ENCODE measurements around the gene ZNF784. TPM values are rescaled to one million over a fixed set of nuclear protein-coding genes. Genes with fewer than 3 reads are reported as not detected.

ZNF784 gene
- polyA plus RNA-seq, 2 of the 4 experiments (the other 2 are of a cell fraction), result 3.5 to 6.6 TPM

DNA sequence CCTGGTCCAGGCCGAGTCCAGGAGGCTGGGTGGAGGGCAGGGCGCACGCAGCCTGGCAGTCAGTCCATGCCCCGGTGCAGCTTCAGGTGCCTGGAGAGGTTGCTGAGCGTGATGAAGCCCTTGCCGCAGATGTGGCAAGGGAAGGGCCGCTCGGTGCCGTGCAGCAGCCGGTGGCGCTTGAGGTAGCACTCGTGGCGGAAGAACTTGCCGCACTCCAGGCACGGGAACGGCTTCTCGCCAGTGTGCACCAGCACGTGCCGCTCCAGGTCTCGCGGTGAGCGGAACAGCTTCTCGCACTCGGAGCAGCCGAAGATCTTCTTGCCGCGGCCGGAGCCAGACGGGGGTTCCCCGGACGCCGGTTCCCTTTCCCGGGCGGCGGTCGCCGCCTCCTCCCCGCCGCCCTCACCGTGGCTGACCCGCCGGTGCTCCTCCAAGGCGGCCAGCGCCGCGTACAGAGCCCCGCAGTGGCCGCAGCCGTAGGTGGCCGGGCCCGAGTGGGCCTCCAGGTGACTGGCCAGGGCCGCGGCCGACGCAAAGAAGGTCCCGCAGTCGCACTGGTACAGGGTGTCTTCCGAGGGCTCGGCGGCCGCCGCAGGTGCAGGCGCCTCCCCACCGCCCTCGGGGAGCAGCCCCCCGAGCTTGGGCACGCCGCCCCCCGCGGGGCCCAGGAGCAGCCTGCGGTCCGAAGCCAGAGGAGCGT is 31.8 kb downstream of the ZNF784 start:
- DNase-seq (ENCODE audit: low read depth in 1 of 2, low spot score in 1 of 2), result no peak
- TF ChIP-seq MAFK (IDR thresholded peaks at IDR 0.05; ENCODE audit: partially characterized antibody), result no peak
- TF ChIP-seq HOXB5 (CRISPR knock-in tag; IDR thresholded peaks at IDR 0.05), result no peak
- no peak for TF ChIP-seq HOXB13 (CRISPR knock-in tag; IDR thresholded peaks at IDR 0.05; ENCODE audit: low read depth)
- TF ChIP-seq JUN (IDR thresholded peaks at IDR 0.05), result no peak
- no peak for FAIRE-seq
- ChIA-PET CTCF (interaction anchor here (0.8 to 1.9 kb wide), 5 partner anchors 14 to 451 kb away, joined by 3 to 7 read pairs (median 4); no protein-coding TSS in a partner anchor), POLR2A (no interaction called here)
- WGBS (ENCODE audit: missing lambda C conversion rate), result 97% methylated on average over 55 of the region's 73 CpGs
- ATAC-seq, result no peak
- no peak overlapping the region for H3K27ac ChIP-seq
- H3K4me1 ChIP-seq, result no peaks in the 10 kb centered on the region
- H3K9me3 ChIP-seq, result no peaks in the 10 kb centered on the region
- H3K4me3 ChIP-seq, result no peak overlapping the region
- no peak overlapping the region for H3K4me2 ChIP-seq

DNA sequence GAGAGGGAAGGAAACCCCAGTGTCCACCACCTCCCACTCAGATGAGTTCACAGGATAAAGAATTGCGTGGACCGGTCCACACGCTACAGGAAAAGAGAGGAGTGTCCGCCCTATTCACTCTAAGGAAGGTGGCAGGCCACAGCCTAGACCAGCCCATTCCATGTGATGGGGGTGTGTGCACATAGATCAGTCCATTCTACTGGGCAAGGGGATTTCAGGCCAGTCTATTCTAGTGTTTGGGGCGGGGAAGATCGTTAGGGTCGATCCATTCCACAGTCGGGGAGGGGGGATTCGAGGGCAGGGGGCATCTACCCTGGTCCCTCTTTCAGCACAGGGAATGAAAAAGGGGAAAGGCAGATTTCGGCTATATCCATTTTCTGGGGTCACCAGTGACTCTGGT is 32.8 kb downstream of the ZNF784 start:
- Histone ChIP-seq H3K4me1 (peaks cover 4% of the 10 kb centered on the region), H3K4me2 (no peak overlapping the region), H3K27ac (no peak overlapping the region), H3K4me3 (no peak overlapping the region), H3K9me3 (no peaks in the 10 kb centered on the region)
- no peak for FAIRE-seq
- ChIA-PET CTCF (interaction anchor here (0.8 to 1.6 kb wide), 3 partner anchors 7 to 88 kb away, joined by 3 to 4 read pairs (median 3); partner anchors contain the start of gene FIZ1), POLR2A (no interaction called here)
- WGBS (ENCODE audit: missing lambda C conversion rate), result 74% methylated on average over 10 of the region's 10 CpGs
- peak in 1 of 2 experiments; percentile 61 for DNase-seq (ENCODE audit: low read depth in 1 of 2, low spot score in 1 of 2)
- TF ChIP-seq FOSL2 (IDR thresholded peaks at IDR 0.05), result no peak
- no peak for TF ChIP-seq FOSL2 (CRISPR knock-in tag; IDR thresholded peaks at IDR 0.05)
- TF ChIP-seq BHLHE40 (IDR thresholded peaks at IDR 0.05; ENCODE audit: low read depth, low read length), result no peak
- TF ChIP-seq, protein P1, sequence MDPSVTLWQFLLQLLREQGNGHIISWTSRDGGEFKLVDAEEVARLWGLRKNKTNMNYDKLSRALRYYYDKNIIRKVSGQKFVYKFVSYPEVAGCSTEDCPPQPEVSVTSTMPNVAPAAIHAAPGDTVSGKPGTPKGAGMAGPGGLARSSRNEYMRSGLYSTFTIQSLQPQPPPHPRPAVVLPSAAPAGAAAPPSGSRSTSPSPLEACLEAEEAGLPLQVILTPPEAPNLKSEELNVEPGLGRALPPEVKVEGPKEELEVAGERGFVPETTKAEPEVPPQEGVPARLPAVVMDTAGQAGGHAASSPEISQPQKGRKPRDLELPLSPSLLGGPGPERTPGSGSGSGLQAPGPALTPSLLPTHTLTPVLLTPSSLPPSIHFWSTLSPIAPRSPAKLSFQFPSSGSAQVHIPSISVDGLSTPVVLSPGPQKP (IDR thresholded peaks at IDR 0.05; ENCODE audit: low read depth, low read length), result no peak
- no peak for TF ChIP-seq SREBF2 (IDR thresholded peaks at IDR 0.05)
- no peak for TF ChIP-seq CBX8 (IDR thresholded peaks at IDR 0.05)
- no peak for TF ChIP-seq SMC3 (IDR thresholded peaks at IDR 0.05)
- TF ChIP-seq FOXS1 (CRISPR knock-in tag; IDR thresholded peaks at IDR 0.05), result no peak
- no peak for TF ChIP-seq KDM1A (IDR thresholded peaks at IDR 0.05; ENCODE audit: low read depth)
- no peak for TF ChIP-seq KDM5A (IDR thresholded peaks at IDR 0.05)
- no peak for TF ChIP-seq ZSCAN20 (CRISPR knock-in tag; IDR thresholded peaks at IDR 0.05)
- TF ChIP-seq POLR2A (IDR thresholded peaks at IDR 0.05; ENCODE audit: low read length), result no peak
- no peak for TF ChIP-seq RARB (CRISPR knock-in tag; IDR thresholded peaks at IDR 0.05)
- TF ChIP-seq, protein P2, sequence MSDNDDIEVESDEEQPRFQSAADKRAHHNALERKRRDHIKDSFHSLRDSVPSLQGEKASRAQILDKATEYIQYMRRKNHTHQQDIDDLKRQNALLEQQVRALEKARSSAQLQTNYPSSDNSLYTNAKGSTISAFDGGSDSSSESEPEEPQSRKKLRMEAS (IDR thresholded peaks at IDR 0.05), result no peak
- no peak for TF ChIP-seq MAZ (IDR thresholded peaks at IDR 0.05; ENCODE audit: borderline replicate concordance, low read depth, low read length)
- TF ChIP-seq ZFP36 (IDR thresholded peaks at IDR 0.05; ENCODE audit: borderline replicate concordance, partially characterized antibody), result no peak
- no peak for TF ChIP-seq RAD21 (conservative IDR thresholded peaks at IDR 0.05 in 1 of 2, IDR thresholded peaks at IDR 0.05 in 1 of 2)
- no peak for TF ChIP-seq EHF (CRISPR knock-in tag; IDR thresholded peaks at IDR 0.05)
- TF ChIP-seq, protein P3, sequence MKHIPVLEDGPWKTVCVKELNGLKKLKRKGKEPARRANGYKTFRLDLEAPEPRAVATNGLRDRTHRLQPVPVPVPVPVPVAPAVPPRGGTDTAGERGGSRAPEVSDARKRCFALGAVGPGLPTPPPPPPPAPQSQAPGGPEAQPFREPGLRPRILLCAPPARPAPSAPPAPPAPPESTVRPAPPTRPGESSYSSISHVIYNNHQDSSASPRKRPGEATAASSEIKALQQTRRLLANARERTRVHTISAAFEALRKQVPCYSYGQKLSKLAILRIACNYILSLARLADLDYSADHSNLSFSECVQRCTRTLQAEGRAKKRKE (CRISPR knock-in tag; IDR thresholded peaks at IDR 0.05; ENCODE audit: low read depth), result no peak
- TF ChIP-seq, protein P4, sequence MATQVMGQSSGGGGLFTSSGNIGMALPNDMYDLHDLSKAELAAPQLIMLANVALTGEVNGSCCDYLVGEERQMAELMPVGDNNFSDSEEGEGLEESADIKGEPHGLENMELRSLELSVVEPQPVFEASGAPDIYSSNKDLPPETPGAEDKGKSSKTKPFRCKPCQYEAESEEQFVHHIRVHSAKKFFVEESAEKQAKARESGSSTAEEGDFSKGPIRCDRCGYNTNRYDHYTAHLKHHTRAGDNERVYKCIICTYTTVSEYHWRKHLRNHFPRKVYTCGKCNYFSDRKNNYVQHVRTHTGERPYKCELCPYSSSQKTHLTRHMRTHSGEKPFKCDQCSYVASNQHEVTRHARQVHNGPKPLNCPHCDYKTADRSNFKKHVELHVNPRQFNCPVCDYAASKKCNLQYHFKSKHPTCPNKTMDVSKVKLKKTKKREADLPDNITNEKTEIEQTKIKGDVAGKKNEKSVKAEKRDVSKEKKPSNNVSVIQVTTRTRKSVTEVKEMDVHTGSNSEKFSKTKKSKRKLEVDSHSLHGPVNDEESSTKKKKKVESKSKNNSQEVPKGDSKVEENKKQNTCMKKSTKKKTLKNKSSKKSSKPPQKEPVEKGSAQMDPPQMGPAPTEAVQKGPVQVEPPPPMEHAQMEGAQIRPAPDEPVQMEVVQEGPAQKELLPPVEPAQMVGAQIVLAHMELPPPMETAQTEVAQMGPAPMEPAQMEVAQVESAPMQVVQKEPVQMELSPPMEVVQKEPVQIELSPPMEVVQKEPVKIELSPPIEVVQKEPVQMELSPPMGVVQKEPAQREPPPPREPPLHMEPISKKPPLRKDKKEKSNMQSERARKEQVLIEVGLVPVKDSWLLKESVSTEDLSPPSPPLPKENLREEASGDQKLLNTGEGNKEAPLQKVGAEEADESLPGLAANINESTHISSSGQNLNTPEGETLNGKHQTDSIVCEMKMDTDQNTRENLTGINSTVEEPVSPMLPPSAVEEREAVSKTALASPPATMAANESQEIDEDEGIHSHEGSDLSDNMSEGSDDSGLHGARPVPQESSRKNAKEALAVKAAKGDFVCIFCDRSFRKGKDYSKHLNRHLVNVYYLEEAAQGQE (IDR thresholded peaks at IDR 0.05), result no peak
- TF ChIP-seq RNF2 (IDR thresholded peaks at IDR 0.05; ENCODE audit: borderline replicate concordance, low read depth), result no peak
- ATAC-seq, result peak in 1 of 2 experiments; percentile 21; a peak in 3 of 6 replicates

Data from A549 (cell line).